Ovary (tissue), 9 donors: ENCODE measurements around the gene FBXL17. TPM values are rescaled to one million over a fixed set of nuclear protein-coding genes. Genes with fewer than 3 reads are reported as not detected.

ENCODE experiments used
- DNase-seq, 5 donors: peaks; one replicate each; pipeline ENCODE4 v3.0.0-alpha.2; 2019 to 2020
- H3K27ac ChIP-seq, 2 donors: fragments of 200-600 bp; one replicate each; pipeline versions ENCODE4 v1.5.1 to v1.8.0; 2019 to 2022
- H3K27me3 ChIP-seq: fragments of 200-600 bp; one replicate; pipeline ENCODE4 v1.8.0; 2022
- H3K36me3 ChIP-seq: fragments of 200-600 bp; sonication (generic); one replicate; pipeline ENCODE4 v1.5.1; 2019
- H3K4me1 ChIP-seq: one replicate; pipeline ENCODE4 v1.8.1; 2013; ENCODE audit warnings: mild to moderate bottlenecking, moderate library complexity; ENCODE audit not compliant: insufficient read depth
- H3K4me3 ChIP-seq: fragments of 200-600 bp; sonication (generic); one replicate; pipeline ENCODE4 v1.5.1; 2017
- H3K9me3 ChIP-seq, 2 donors: fragments of 200-600 bp in 1 of 2; sonication (generic) in 1 of 2; one replicate each; pipeline versions ENCODE4 v1.5.1 to v1.8.1; 2013 to 2019; ENCODE audit warnings: mild to moderate bottlenecking in 1 of 2, moderate library complexity in 1 of 2
- EP300 ChIP-seq: sonication (generic); formaldehyde crosslinking; IDR thresholded peaks from one replicate; pipeline ENCODE4 v1.6.1; 2017; ENCODE audit warnings: antibody characterized with exemption
- POLR2A ChIP-seq: fragments of 450-650 bp; IDR thresholded peaks from one replicate; pipeline ENCODE4 v1.6.1; 2017; ENCODE audit warnings: antibody characterized with exemption, mild to moderate bottlenecking, moderate library complexity
- WGBS, 3 donors: extraction: QIAGEN DNeasy Blood & Tissue Kit in 1 of 3; methylation state at CpG; one replicate each; pipeline versions ENCODE4 v1.1.5 to v1.1.7; 2013 to 2017; 5-methylcytosine and 5-hydroxymethylcytosine counted together
- intact Hi-C, 4 donors: fragments of 100-400 bp; cut with DNase I; formaldehyde crosslinking; loops; one replicate each; pipeline versions ENCODE4 v1.11.0 to v1.15.1; 2022 to 2023
- polyA plus RNA-seq, 2 donors: library from polyadenylated mRNA; stranded (reverse); fragments of 200-250 nt in 1 of 2; fragments of 350-450 nt in 1 of 2; fragmentation: Illumina TruSeq in 1 of 2; extraction: RNeasy Lipid Tissue Mini Kit (QIAGEN cat#74804) in 1 of 2; gene quantifications; one replicate each; pipeline ENCODE4 v1.2.3, GENCODE V29; 2013 to 2014
- total RNA-seq, 7 donors: library from RNA; depleted of rRNA in 2 of 7; stranded (reverse); fragments of >200 nt in 2 of 7; fragmentation: NEBNext Ultra II Directional in 3 of 7; extraction: Animal tissue kit (Norgen Biotek cat#: 25700) in 3 of 7; gene quantifications; one replicate each; pipeline versions ENCODE4 v1.1.0 to v1.2.4, GENCODE V29; 2016 to 2023
- TF ChIP-seq, protein P1 (sequence below), 3 donors: fragments of 450-650 bp in 2 of 3; fragments of 200-600 bp in 1 of 3; IDR thresholded peaks; one replicate each; pipeline versions ENCODE4 v1.5.1 to v1.8.0; 2016 to 2022; ENCODE audit warnings: antibody characterized with exemption in 3 of 3, mild to moderate bottlenecking in 1 of 3
- donor health status: DM: no; HTN: no; CAD: no; lungs with moderate emphysema.
- donor health status: DM: no; HTN: no; CAD: no.
- donor health status: Bipolar disorder and iron deficiency.
- donor health status: DM: yes; HTN: yes; CAD: no.
- donor health status: DM: no; HTN: no; CAD: no.
- donor health status: DM: yes; HTN: yes; CAD: no.

FBXL17 gene
- total and polyA plus RNA-seq, 9 donors = 6.8 to 20.4 (median 15.9) TPM

DNA sequence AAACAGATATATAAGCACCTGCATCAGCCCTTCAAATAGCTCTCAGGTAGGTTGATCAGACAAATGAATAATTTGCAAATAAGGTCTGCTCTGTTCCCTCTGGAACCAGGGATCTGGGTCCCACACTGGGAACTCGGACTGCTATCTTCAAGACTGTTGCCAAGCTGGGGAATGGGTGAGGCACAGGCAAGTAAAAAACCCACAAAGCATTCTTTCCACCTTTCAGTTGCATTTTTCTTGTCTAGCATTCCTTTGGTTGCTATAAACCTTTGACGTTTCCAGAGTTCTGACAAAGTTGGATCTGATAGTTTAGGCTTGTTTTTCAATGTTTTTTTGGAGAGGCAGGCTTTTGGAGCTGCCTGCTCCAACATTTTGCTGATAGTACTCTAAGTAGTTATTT, 20.1 kb downstream of the FBXL17 start:
- Histone ChIP-seq H3K4me1 (no peaks in the 10 kb centered on the region), H3K9me3 (no peaks in the 10 kb centered on the region), H3K27me3 (no peaks in the 10 kb centered on the region), H3K27ac (no peak overlapping the region), H3K4me3 (no peak overlapping the region), H3K36me3 (no peaks in the 10 kb centered on the region)
- 63 to 67% (median 67%) methylated on average over 2 of the region's 2 CpGs for WGBS, 3 donors
- intact Hi-C loops = no loop called here
- TF ChIP-seq, protein P1, sequence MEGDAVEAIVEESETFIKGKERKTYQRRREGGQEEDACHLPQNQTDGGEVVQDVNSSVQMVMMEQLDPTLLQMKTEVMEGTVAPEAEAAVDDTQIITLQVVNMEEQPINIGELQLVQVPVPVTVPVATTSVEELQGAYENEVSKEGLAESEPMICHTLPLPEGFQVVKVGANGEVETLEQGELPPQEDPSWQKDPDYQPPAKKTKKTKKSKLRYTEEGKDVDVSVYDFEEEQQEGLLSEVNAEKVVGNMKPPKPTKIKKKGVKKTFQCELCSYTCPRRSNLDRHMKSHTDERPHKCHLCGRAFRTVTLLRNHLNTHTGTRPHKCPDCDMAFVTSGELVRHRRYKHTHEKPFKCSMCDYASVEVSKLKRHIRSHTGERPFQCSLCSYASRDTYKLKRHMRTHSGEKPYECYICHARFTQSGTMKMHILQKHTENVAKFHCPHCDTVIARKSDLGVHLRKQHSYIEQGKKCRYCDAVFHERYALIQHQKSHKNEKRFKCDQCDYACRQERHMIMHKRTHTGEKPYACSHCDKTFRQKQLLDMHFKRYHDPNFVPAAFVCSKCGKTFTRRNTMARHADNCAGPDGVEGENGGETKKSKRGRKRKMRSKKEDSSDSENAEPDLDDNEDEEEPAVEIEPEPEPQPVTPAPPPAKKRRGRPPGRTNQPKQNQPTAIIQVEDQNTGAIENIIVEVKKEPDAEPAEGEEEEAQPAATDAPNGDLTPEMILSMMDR (IDR thresholded peaks at IDR 0.05) = no peak
- DNase-seq = no peak

DNA sequence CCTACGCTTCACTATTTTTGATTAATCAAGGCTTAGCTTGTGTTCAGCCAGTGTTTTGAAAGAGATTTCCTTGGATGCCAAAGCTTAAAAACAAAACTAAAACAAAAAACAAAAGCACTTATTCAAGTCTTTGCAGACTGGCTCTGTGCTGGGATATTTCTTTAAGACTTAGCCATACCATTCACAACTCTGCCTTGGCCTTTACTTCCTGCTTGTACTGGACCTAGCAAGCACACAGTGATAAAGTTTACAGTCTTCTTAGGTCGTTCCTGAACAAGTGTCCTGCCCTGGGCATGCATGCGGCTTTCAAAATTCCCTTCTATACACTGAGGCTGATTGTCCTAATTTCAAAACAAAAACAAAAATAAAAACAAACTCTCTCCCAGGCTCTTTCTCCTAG, 20.7 kb downstream of the FBXL17 start:
- WGBS, 3 donors = 84 to 91% (median 86%) methylated on average over 3 of the region's 3 CpGs
- Histone ChIP-seq H3K4me3 (no peak overlapping the region), H3K27me3 (no peaks in the 10 kb centered on the region), H3K4me1 (no peaks in the 10 kb centered on the region), H3K36me3 (no peaks in the 10 kb centered on the region), H3K9me3 (no peaks in the 10 kb centered on the region), H3K27ac (no peak overlapping the region)
- intact Hi-C loops = no loop called here
- TF ChIP-seq, protein P1 (IDR thresholded peaks at IDR 0.05) = no peak
- TF ChIP-seq EP300 = no peak
- no peak for TF ChIP-seq POLR2A
- DNase-seq = no peak

DNA sequence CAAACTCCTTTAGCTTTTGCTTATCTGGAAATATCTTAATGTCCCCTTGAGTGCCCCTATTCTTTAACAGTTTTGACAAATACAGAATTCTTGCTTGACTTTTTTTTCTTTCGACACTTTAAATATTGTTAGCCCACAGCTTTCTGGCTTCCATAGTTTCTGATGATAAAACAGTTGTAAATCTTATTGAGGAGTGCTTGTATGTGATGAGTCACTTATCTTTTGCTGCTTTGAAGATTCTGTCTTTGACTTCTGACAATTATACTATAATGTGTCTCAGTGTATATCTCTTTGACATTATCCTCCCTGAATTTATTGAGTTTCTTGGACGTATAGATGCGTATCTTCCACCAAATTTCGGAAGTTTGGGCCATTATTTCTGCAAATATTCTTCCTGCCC, 21.6 kb downstream of the FBXL17 start:
- Histone ChIP-seq H3K27ac (no peak overlapping the region), H3K36me3 (no peaks in the 10 kb centered on the region), H3K4me1 (no peaks in the 10 kb centered on the region), H3K9me3 (no peaks in the 10 kb centered on the region), H3K4me3 (no peak overlapping the region), H3K27me3 (no peaks in the 10 kb centered on the region)
- intact Hi-C loops = no loop called here
- no peak for DNase-seq
- TF ChIP-seq, protein P1 (IDR thresholded peaks at IDR 0.05) = no peak
- 92 to 95% (median 93%) methylated on average over 4 of the region's 4 CpGs for WGBS, 3 donors

DNA sequence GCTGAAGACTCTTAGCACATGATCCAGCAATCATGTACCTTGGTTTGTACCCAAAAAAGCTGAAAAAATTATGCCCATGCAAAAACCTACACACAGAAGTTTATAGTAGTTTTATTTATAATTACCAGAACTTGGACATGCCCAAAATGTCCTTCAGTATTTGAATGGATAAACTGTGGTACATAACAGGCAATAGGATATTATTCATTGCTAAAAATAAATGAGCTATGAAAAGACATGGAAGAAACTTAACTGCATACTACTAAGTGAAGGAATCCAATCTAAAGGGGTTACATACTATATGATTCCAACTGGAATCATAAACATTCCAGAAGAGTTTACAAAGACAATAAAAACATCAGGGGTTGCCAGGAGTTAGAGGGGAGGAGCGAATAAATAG, 25.6 kb downstream of the FBXL17 start:
- H3K27me3 ChIP-seq = no peaks in the 10 kb centered on the region
- no peaks in the 10 kb centered on the region for H3K36me3 ChIP-seq
- DNase-seq = no peak
- intact Hi-C loops = no loop called here
- no peak overlapping the region for H3K27ac ChIP-seq
- H3K9me3 ChIP-seq = no peaks in the 10 kb centered on the region
- no peak overlapping the region for H3K4me3 ChIP-seq
- TF ChIP-seq, protein P1 (IDR thresholded peaks at IDR 0.05) = no peak
- TF ChIP-seq POLR2A = no peak
- TF ChIP-seq EP300 = no peak
- WGBS, 3 donors = 89 to 96% (median 91%) methylated on average over 1 of the region's 1 CpG
- no peaks in the 10 kb centered on the region for H3K4me1 ChIP-seq

DNA sequence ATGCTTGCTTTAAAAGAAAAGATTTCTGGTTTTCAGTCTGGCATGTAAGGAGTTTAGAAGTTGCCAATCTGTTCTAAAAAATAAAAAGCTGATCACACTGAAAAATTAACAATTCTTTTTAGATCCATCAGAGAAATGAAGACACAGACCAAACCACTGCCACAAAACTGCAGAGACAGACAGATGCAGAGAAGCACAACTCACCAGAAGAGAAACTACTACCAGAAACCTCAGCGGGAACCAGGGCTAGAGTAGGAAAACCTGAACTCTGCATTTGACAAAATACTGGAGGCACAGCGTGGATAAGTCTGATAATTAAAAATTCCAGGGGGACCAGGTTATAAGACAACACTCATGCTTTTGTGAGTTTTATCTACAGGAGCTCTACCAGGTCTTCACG, 28.8 kb downstream of the FBXL17 start:
- TF ChIP-seq, protein P1 (IDR thresholded peaks at IDR 0.05) = no peak
- TF ChIP-seq POLR2A (no peak), EP300 (no peak)
- Histone ChIP-seq H3K36me3 (no peaks in the 10 kb centered on the region), H3K9me3 (no peaks in the 10 kb centered on the region), H3K27ac (no peak overlapping the region), H3K27me3 (no peaks in the 10 kb centered on the region), H3K4me3 (no peak overlapping the region), H3K4me1 (no peaks in the 10 kb centered on the region)
- no peak for DNase-seq
- intact Hi-C loops = no loop called here
- WGBS, 3 donors = 94 to 96% (median 94%) methylated on average over 3 of the region's 3 CpGs
